ENCODE data around the gene GGNBP2.
A peak's percentile ranks its signal among the peaks of the same experiment; 100 is the strongest.

The GGNBP2 gene

GRCh38 chr17:36578671-36579070 is 34.0 kb downstream of the GGNBP2 start:
- no peak for DNase-seq (ENCODE audit: low read depth)
- TF ChIP-seq CTCF (conservative IDR thresholded peaks at IDR 0.05; ENCODE audit: control insufficient read depth, insufficient read depth, low read depth, low read length): no peak
- no peak overlapping the region for H3K4me3 ChIP-seq (ENCODE audit: control insufficient read depth, low read depth, low read length)

GRCh38 chr17:36583787-36584186 is 39.1 kb downstream of the GGNBP2 start:
- H3K4me3 ChIP-seq (ENCODE audit: control insufficient read depth, low read depth, low read length): no peak overlapping the region
- no peak for TF ChIP-seq CTCF (conservative IDR thresholded peaks at IDR 0.05; ENCODE audit: control insufficient read depth, insufficient read depth, low read depth, low read length)
- DNase-seq (ENCODE audit: low read depth): no peak

DNA sequence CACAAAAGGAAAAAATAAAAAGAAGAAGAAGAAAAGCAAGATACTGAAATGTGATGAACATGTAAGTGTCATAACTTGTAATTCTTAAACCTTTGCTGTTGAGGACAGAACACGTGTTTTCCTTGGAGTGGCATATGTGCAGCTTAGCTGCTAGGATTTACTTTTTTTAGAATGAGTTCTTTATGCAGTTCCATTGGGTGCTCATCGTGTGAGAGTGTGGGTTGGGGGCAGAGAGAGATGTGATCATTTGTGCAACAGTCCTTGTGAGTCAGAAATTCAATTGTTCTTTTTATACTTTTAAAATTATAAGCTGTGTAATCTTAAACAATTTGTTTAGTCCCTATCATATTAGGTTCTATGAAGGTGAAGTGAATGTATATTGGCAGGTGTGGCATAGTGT is 41.4 kb downstream of the GGNBP2 start:
- H3K4me3 ChIP-seq (ENCODE audit: control insufficient read depth, low read depth, low read length): no peak overlapping the region
- TF ChIP-seq CTCF (conservative IDR thresholded peaks at IDR 0.05; ENCODE audit: control insufficient read depth, insufficient read depth, low read depth, low read length): no peak
- no peak for DNase-seq (ENCODE audit: low read depth)

DNA sequence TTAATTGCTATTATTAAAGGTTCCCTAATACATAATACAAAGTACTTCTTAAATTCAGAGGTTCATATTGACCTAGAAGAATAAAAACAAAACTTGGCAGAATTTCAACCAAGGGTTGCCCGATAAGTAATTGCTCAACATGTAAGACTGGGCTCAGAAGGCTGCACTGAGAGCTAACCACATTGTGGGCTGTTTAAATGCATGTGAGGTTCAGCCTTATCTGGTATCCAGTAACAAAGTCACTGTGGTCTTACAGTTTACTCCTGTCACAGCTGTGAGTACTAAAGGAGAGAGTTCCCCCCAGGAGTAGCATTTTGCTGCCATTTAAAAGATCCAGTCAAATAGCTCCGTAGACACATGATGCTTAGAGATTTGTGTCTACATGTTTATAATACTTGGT is 45.4 kb downstream of the GGNBP2 start:
- peak; percentile 23 for DNase-seq (ENCODE audit: low read depth)
- no peak for TF ChIP-seq CTCF (conservative IDR thresholded peaks at IDR 0.05; ENCODE audit: control insufficient read depth, insufficient read depth, low read depth, low read length)
- H3K4me3 ChIP-seq (ENCODE audit: control insufficient read depth, low read depth, low read length): no peak overlapping the region

DNA sequence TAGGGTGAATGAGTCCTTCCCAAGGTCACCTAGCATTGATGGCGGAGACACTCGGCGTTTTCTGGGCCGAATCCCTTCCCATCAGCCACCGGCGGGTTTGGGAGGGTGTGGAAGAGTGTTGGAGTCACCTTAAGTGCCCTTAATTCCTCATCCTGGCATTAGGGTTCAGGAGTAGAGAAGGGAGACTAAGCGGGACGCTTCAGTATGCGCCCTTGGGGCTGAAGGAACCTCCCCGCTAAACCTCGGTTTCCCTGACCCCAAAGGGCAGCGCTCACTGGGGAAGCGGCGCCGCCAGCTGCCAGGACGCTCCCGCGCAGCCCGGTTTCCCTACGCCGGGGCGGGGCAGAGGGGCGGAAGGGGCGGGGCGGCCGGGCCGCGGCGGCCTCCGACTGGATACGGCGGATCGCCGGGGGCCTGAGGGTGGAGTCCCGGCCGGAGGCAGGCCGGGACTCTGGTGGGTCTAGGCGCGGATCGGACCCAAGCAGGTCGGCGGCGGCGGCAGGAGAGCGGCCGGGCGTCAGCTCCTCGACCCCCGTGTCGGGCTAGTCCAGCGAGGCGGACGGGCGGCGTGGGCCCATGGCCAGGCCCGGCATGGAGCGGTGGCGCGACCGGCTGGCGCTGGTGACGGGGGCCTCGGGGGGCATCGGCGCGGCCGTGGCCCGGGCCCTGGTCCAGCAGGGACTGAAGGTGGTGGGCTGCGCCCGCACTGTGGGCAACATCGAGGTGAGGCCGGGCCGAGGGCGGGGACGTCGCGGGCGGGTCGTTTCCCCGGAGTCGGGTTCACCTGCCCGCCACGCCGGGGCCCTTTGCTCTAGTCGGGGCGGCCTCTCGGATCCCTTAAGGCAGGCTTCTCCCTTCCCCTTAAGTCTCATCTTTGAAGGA is 47.0 kb downstream of the GGNBP2 start, which contains the start of gene DHRS11:
Gene DHRS11 (plus strand): TSS at position 446 of the 882 bp plus-strand sequence. CDS start 131 bp downstream, at position 577.
- DNase-seq (ENCODE audit: low read depth): peak; percentile 59
- TF ChIP-seq CTCF (conservative IDR thresholded peaks at IDR 0.05; ENCODE audit: control insufficient read depth, insufficient read depth, low read depth, low read length): no peak
- peak within 1 kb of the TSS; percentile 57 for H3K4me3 ChIP-seq (ENCODE audit: control insufficient read depth, low read depth, low read length)

- H3K4me3 ChIP-seq (ENCODE audit: control insufficient read depth, low read depth, low read length): peak overlapping the region; percentile 57
- TF ChIP-seq CTCF (conservative IDR thresholded peaks at IDR 0.05; ENCODE audit: control insufficient read depth, insufficient read depth, low read depth, low read length): no peak
- DNase-seq (ENCODE audit: low read depth): no peak
Measured at GRCh38 chr17:36592316-36592715, 47.6 kb downstream of the GGNBP2 start.
